Trophoblast cell (in vitro differentiated cells and primary cell): ENCODE results near the gene CARHSP1.

Experiments used
- DNase-seq, 2 donors: peaks; one replicate each; pipeline ENCODE4 v3.0.0-alpha.2; 2016
- H2AFZ ChIP-seq: 2 replicates; pipeline ENCODE4 v1.6.1; 2013; ENCODE audit warnings: low read length, moderate library complexity, mild to moderate bottlenecking; ENCODE audit not compliant: insufficient read depth, poor library complexity
- H2AK5ac ChIP-seq: 2 replicates; pipeline ENCODE4 v1.6.1; 2013; ENCODE audit warnings: mild to moderate bottlenecking, low read length
- H2BK120ac ChIP-seq: 2 replicates; pipeline ENCODE4 v1.6.1; 2013; ENCODE audit warnings: low read length, mild to moderate bottlenecking, moderate library complexity; ENCODE audit not compliant: insufficient read depth, poor library complexity
- H2BK12ac ChIP-seq: 2 replicates; pipeline ENCODE4 v1.6.1; 2013; ENCODE audit warnings: mild to moderate bottlenecking, low read length, moderate library complexity
- H2BK5ac ChIP-seq: 2 replicates; pipeline ENCODE4 v1.6.1; 2013; ENCODE audit warnings: low read length, low read depth, moderate library complexity, mild to moderate bottlenecking; ENCODE audit not compliant: poor library complexity
- H3K14ac ChIP-seq: 2 replicates; pipeline ENCODE4 v1.6.1; 2013; ENCODE audit warnings: mild to moderate bottlenecking, low read length
- H3K18ac ChIP-seq: 2 replicates; pipeline ENCODE4 v1.6.1; 2013; ENCODE audit warnings: mild to moderate bottlenecking, low read length
- H3K23ac ChIP-seq: 2 replicates; pipeline ENCODE4 v1.6.1; 2013; ENCODE audit warnings: low read length
- H3K27ac ChIP-seq: 2 replicates; pipeline ENCODE4 v1.5.1; 2013; ENCODE audit warnings: low read depth, mild to moderate bottlenecking, inconsistent platforms, low read length, moderate library complexity
- H3K27me3 ChIP-seq: 2 replicates; pipeline ENCODE4 v1.6.1; 2013; ENCODE audit warnings: inconsistent platforms, mild to moderate bottlenecking, low read length, moderate library complexity; ENCODE audit not compliant: insufficient read depth
- H3K36me3 ChIP-seq, 2 experiments: 1 replicate in 1 of 2; 2 replicates in 1 of 2; pipeline ENCODE4 v1.6.1; 2013; ENCODE audit warnings: low read length in 2 of 2, mild to moderate bottlenecking in 2 of 2, moderate library complexity in 1 of 2; ENCODE audit not compliant: insufficient read depth in 2 of 2, control insufficient read depth in 1 of 2
- H3K4ac ChIP-seq: 2 replicates; pipeline ENCODE4 v1.6.1; 2013; ENCODE audit warnings: low read depth, mild to moderate bottlenecking, low read length, moderate library complexity
- H3K4me1 ChIP-seq, 2 experiments: 1 replicate in 1 of 2; 2 replicates in 1 of 2; pipeline ENCODE4 v1.6.1; 2013; ENCODE audit warnings: low read length in 2 of 2, mild to moderate bottlenecking in 2 of 2, moderate library complexity in 1 of 2; ENCODE audit not compliant: insufficient read depth in 2 of 2, control insufficient read depth in 1 of 2
- H3K4me2 ChIP-seq: 2 replicates; pipeline ENCODE4 v1.6.1; 2013; ENCODE audit warnings: inconsistent platforms, mild to moderate bottlenecking, low read length, moderate library complexity
- H3K4me3 ChIP-seq: 2 replicates; pipeline ENCODE4 v1.5.1; 2013; ENCODE audit warnings: mild to moderate bottlenecking, low read depth, low read length, inconsistent platforms
- H3K79me1 ChIP-seq: one replicate; pipeline ENCODE4 v1.6.1; 2013; ENCODE audit warnings: low read length
- H3K79me2 ChIP-seq: 2 replicates; pipeline ENCODE4 v1.6.1; 2013; ENCODE audit warnings: low read length, mild to moderate bottlenecking; ENCODE audit not compliant: control insufficient read depth, insufficient read depth, poor library complexity
- H3K9ac ChIP-seq: 2 replicates; pipeline ENCODE4 v1.6.1; 2013; ENCODE audit warnings: mild to moderate bottlenecking, low read length
- H3K9me3 ChIP-seq: 2 replicates; pipeline ENCODE4 v1.6.1; 2013; ENCODE audit warnings: low read depth, mild to moderate bottlenecking, control low read depth, inconsistent platforms, low read length; ENCODE audit not compliant: insufficient read depth
- H4K12ac ChIP-seq: 2 replicates; pipeline ENCODE4 v1.6.1; 2013; ENCODE audit warnings: low read depth, mild to moderate bottlenecking, low read length, moderate library complexity
- H4K8ac ChIP-seq: 2 replicates; pipeline ENCODE4 v1.6.1; 2013; ENCODE audit warnings: low read depth, mild to moderate bottlenecking, low read length, moderate library complexity
- H4K91ac ChIP-seq: one replicate; pipeline ENCODE4 v1.6.1; 2013; ENCODE audit warnings: low read depth, mild to moderate bottlenecking, low read length, moderate library complexity
- WGBS: extraction: QIAGEN DNeasy Blood & Tissue Kit; methylation state at CpG from one replicate; pipeline ENCODE4 v1.1.7; 2013; ENCODE audit warnings: missing lambda C conversion rate; ENCODE audit not compliant: insufficient read length, insufficient coverage; ENCODE audit errors: extremely low coverage; 5-methylcytosine and 5-hydroxymethylcytosine counted together

The CARHSP1 gene

DNA sequence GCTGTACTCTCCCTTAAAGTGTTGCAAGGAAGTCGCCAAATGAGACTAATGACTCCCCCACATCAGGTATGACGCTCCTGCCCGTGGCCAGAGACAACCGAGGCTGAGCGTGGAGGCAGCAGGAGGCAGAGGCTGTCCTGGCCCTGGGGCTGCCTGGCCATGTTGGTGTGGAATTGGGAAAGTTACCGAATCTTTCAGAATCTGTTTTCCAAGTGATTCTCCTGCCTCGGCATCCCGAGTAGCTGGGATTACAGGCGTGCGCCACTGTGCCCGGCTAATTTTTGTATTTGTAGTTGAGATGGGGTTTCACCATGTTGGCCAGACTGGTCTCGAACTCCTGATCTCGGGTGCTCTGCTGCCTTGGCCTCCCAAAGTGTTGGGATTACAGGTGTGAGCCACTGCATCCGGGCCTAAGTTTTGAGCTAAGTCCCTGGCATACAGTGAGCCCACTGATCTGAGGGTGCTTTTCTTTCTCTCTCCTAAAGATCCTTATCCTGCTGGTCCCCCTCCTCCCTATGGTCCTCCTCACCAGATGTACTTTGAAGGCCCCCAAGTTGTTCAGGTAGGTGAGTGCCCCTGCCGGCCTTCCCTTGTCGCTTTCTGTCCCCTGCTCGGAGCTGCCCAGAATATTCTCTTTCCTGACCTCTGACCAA, 14.0 kb upstream of the CARHSP1 start:
- H3K27ac ChIP-seq, result no peak overlapping the region
- H3K36me3 ChIP-seq, result peaks cover 7% of the 10 kb centered on the region in 2 experiments
- no peak overlapping the region for H3K4me3 ChIP-seq
- H3K18ac ChIP-seq, result no peak overlapping the region
- peak overlapping the region; percentile 19 for H2AK5ac ChIP-seq
- H3K27me3 ChIP-seq, result no peaks in the 10 kb centered on the region
- H4K91ac ChIP-seq, result no peak overlapping the region
- no peak overlapping the region for H3K23ac ChIP-seq
- H3K79me1 ChIP-seq, result peaks cover 13% of the 10 kb centered on the region
- H3K9ac ChIP-seq, result no peak overlapping the region
- H2BK12ac ChIP-seq, result no peak overlapping the region
- H3K4me1 ChIP-seq, result peaks cover 12% of the 10 kb centered on the region in 2 experiments
- no peak overlapping the region for H3K4me2 ChIP-seq
- no peak overlapping the region for H3K4ac ChIP-seq
- H3K14ac ChIP-seq, result no peak overlapping the region
- H3K9me3 ChIP-seq, result no peaks in the 10 kb centered on the region
- DNase-seq, result no peak
- WGBS, result no CpG with 5 or more reads among the region's 17 CpGs
- H2AFZ ChIP-seq, result no peak overlapping the region
- H4K12ac ChIP-seq, result no peak overlapping the region
- H2BK5ac ChIP-seq, result no peak overlapping the region
- H4K8ac ChIP-seq, result no peak overlapping the region
- H2BK120ac ChIP-seq, result no peak overlapping the region
- H3K79me2 ChIP-seq, result peaks cover 2% of the 10 kb centered on the region

- Histone ChIP-seq H2AK5ac (peak within 1 kb of the TSS; percentile 84), H3K9me3 (no peaks in the 10 kb centered on the region), H3K18ac (no peak within 1 kb of the TSS), H4K8ac (no peak within 1 kb of the TSS), H4K12ac (no peak within 1 kb of the TSS), H2BK120ac (no peak within 1 kb of the TSS), H3K4ac (no peak within 1 kb of the TSS), H3K27me3 (no peaks in the 10 kb centered on the region), H2AFZ (no peak within 1 kb of the TSS), H3K27ac (no peak within 1 kb of the TSS), H3K4me2 (no peak within 1 kb of the TSS), H3K4me1 (peaks cover 16 to 17% of the 10 kb centered on the region in 2 experiments), H3K79me1 (peaks cover 14% of the 10 kb centered on the region), H3K14ac (no peak within 1 kb of the TSS), H3K79me2 (peaks cover 2% of the 10 kb centered on the region), H3K9ac (no peak within 1 kb of the TSS), H3K23ac (no peak within 1 kb of the TSS), H3K4me3 (no peak within 1 kb of the TSS), H4K91ac (no peak within 1 kb of the TSS), H2BK12ac (no peak within 1 kb of the TSS), H3K36me3 (peaks cover 1% of the 10 kb centered on the region in 2 experiments), H2BK5ac (no peak within 1 kb of the TSS)
- peak in 1 of 2 donors; percentile 63 for DNase-seq
- WGBS, result no CpG with 5 or more reads among the region's 10 CpGs
These were observed 13.3 kb upstream of the CARHSP1 start, which contains the start of gene LITAFD for GRCh38 chr16:8882041-8882617. TSS of gene LITAFD (plus strand) at chr16:8882351. CDS start at chr16:8884356, 2,005 bp downstream.

DNA sequence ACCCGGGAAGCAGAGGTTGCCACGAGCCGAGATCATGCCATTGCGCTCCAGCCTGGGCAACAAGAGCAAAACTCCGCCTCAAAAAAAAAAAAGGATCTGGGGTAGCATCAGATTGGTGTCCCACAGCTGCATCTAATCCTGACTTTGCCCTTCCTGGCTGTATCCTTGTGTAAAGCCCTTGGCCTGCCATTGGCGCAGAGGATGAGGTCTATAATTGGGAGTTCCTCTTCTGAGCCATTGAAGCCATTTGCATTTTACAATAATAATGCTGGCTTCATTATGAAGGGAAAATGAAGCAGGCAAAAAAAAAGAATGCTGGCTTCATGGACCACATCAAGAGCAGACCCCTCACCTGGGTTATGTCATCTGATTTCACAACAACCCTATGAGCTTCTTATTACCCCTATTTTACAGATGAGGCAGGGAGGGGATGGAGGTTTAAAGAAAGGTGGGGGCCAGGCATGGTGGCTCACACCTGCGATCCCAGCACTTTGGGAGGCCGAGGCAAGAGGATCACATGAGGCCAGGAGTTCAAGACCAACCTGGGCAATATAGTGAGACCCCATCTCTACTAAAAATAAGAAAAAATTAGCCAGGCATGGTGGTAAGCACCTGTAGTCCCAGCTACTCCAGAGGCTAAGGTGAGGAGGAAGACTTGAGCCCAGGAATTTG, 12.2 kb upstream of the CARHSP1 start:
- Histone ChIP-seq H4K12ac (no peak overlapping the region), H3K4me2 (no peak overlapping the region), H3K36me3 (no peaks in the 10 kb centered on the region), H3K18ac (no peak overlapping the region), H3K4me3 (no peak overlapping the region), H2AK5ac (no peak overlapping the region), H2BK12ac (no peak overlapping the region), H3K79me1 (peaks cover 14% of the 10 kb centered on the region), H2BK120ac (no peak overlapping the region), H4K8ac (no peak overlapping the region), H3K14ac (no peak overlapping the region), H4K91ac (no peak overlapping the region), H3K79me2 (peaks cover 2% of the 10 kb centered on the region), H3K9ac (no peak overlapping the region), H3K27ac (no peak overlapping the region), H3K9me3 (no peaks in the 10 kb centered on the region), H2BK5ac (no peak overlapping the region), H2AFZ (no peak overlapping the region), H3K27me3 (no peaks in the 10 kb centered on the region), H3K4me1 (peaks cover 17 to 19% of the 10 kb centered on the region in 2 experiments), H3K23ac (no peak overlapping the region), H3K4ac (no peak overlapping the region)
- no CpG with 5 or more reads among the region's 8 CpGs for WGBS
- no peak for DNase-seq

DNA sequence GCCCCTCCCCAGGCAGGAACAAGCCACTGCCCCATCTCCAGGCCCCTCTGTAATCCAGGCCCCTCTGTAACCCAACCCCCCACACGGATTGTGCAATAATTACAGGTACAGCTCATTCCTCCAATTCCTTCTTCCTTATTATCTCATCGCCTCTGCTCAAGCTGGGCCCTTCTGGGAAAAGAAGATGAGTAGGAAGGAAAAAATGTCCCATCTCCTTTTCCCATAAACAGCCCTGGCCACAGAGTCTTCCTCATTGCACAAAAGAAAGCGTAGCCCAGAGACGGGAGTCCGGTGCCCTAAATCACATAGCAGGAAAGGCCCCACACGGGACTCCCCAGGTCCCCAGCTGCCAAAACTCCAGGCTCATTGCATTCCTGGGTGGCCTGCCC, 9.7 kb upstream of the CARHSP1 start:
- peak overlapping the region; percentile 63 for H3K18ac ChIP-seq
- H2BK12ac ChIP-seq, result peak overlapping the region; percentile 81
- H3K4me2 ChIP-seq, result peak overlapping the region; percentile 42
- no peak overlapping the region for H3K4me3 ChIP-seq
- H3K36me3 ChIP-seq, result no peaks in the 10 kb centered on the region
- H3K14ac ChIP-seq, result peak overlapping the region; percentile 73
- no peak overlapping the region for H2AK5ac ChIP-seq
- no peak overlapping the region for H4K12ac ChIP-seq
- H3K9me3 ChIP-seq, result no peaks in the 10 kb centered on the region
- peaks cover 16% of the 10 kb centered on the region for H3K79me1 ChIP-seq
- no peak overlapping the region for H3K23ac ChIP-seq
- no CpG with 5 or more reads among the region's 6 CpGs for WGBS
- H4K91ac ChIP-seq, result peak overlapping the region; percentile 88
- no peak overlapping the region for H2AFZ ChIP-seq
- peak; percentile 84 to 93 for DNase-seq
- peak overlapping the region; percentile 96 for H3K27ac ChIP-seq
- H3K79me2 ChIP-seq, result peaks cover 2% of the 10 kb centered on the region
- H3K27me3 ChIP-seq, result no peaks in the 10 kb centered on the region
- H3K9ac ChIP-seq, result no peak overlapping the region
- H4K8ac ChIP-seq, result peak overlapping the region; percentile 76
- peaks cover 16% of the 10 kb centered on the region in 2 experiments for H3K4me1 ChIP-seq
- H3K4ac ChIP-seq, result no peak overlapping the region
- peak overlapping the region; percentile 88 for H2BK5ac ChIP-seq
- peak overlapping the region; percentile 85 for H2BK120ac ChIP-seq
